ENCODE measurements around the gene MYH9. TPM values are rescaled to one million over a fixed set of nuclear protein-coding genes. Genes with fewer than 3 reads are reported as not detected.
"Not testable (repeated sequence)": the region's sequence is repeated elsewhere in the genome, so short reads cannot be mapped to it uniquely, and the experiment has no call there.

MYH9 gene
- total RNA-seq, 2 donors from 2014 or later, result 831 to 938 TPM

- intact Hi-C loops (cut with DNase I), result no loop called here
- DNase-seq (ENCODE audit: low spot score), result no peak
These were observed 31.6 kb upstream of the MYH9 start for GRCh38 chr22:36419177-36419911.

GRCh38 chr22:36417281-36417686 is 29.5 kb upstream of the MYH9 start:
- DNase-seq (ENCODE audit: low spot score), result no peak
- intact Hi-C loops (cut with DNase I), result no loop called here

DNA sequence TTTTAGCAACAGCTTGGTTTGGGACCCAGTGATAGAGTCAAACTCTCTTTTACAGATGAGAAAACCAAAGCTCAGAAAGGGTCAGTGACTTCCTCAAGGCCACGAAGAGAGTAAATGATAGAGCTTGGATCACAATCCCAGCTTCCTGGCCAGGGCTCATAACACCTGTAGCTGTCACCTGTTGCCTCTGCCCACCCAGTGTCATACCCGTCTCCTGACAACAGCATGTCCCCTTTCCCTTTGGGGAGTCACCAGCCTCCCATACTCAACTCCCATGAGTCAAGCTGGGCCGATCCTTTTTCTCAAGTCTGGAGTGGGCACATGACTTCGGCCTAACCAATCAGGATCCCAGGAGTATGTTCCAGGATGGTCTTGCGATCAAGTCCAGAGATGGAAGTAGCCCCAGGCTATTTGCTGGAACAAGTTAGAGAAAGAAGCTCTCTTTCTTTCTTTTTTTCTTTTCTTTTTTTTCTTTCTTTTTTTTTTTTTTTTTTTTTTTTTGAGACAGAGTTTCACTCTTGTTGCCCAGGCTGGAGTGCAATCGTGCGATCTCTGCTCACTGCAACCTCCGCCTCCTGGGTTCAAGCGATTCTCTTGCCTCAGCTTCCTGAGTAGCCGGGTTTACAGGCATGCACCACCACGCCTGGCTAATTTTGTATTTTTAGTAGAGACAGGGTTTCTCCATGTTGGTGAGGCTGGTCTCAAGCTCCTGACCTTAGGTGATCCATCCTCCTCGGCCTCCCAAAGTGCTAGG is 27.8 kb upstream of the MYH9 start:
- DNase-seq (ENCODE audit: low spot score), result no peak
- intact Hi-C loops (cut with DNase I), result no loop called here

- no peak for DNase-seq (ENCODE audit: low spot score)
These were observed 25.4 kb upstream of the MYH9 start for GRCh38 chr22:36413022-36413775.

GRCh38 chr22:36411589-36412258 is 24.0 kb upstream of the MYH9 start:
- no peak for DNase-seq (ENCODE audit: low spot score)
- intact Hi-C loops (cut with DNase I), result no loop called here

More at GRCh38 chr22:36413022-36413775, 25.4 kb upstream of the MYH9 start:
- intact Hi-C loops (cut with DNase I), result no loop called here

DNA sequence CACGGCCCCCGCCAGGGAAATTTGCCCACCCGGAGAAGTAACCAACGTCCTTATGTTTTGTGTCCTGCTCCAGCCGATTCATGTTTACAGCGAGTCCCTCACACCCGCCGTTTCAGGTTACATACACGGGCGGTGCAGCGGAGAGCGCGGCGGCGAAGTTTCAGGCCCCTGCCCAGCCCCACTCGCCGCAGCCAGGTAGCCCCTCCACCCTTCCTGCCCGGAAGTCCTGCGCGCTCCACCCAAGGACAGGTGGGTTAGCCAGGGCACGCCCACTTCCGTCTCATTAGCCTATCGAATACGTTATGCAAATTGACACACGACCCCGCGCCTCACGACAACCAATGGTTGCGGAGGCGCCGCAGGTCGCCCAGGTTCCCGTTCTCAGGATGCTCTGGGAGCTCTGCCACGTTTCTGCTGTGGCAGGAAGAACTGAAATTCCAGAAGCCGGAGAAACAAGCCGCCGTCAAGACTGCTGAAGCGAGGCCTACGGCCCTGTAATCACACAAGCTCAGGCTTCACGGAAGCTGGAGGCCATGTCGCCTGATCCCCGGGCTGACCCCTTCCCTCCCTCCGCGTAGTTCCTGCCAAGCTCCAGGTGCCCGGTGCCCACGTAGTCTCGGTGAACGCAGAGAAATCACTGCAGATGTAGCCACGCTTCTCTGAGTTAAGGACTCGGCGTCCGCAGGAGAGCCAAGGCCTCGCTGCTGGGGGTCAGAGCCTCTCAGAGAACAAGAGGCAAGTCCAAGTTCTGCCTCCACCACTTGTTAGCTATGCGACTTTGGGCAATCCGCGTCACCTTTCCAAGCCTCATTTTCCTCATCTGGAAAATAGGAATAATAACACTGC is 22.4 kb upstream of the MYH9 start:
- DNase-seq (ENCODE audit: low spot score), result peak; percentile 86
- intact Hi-C loops (cut with DNase I), result loop anchor here in 1 of 2 donors (1.0 kb wide), 1 partner anchor 33 kb away; no protein-coding TSS in a partner anchor

DNA sequence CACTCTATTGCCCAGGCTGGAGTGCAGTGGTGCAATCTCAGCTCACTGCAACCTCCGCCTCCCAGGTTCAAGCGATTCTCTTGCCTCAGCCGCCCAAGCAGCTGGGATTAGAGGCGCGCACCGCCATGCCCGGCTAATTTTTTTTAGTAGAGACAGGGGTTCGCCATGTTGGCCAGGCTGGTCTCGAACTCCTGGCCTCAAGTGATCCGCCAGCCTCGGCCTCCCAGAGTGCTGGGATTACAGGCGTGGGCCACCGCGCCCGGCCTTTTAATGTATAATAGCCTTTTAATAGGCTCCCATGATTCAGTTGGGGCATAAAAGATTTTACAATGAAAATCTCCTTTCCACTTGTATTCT is 21.8 kb upstream of the MYH9 start:
- not testable (repeated sequence) for DNase-seq (ENCODE audit: low spot score)

GRCh38 chr22:36409056-36409455 is 21.3 kb upstream of the MYH9 start:
- intact Hi-C loops (cut with DNase I), result no loop called here
- DNase-seq (ENCODE audit: low spot score), result no peak

More for the DNA sequence above, 21.8 kb upstream of the MYH9 start:
- intact Hi-C loops (cut with DNase I), result not testable (repeated sequence)

DNA sequence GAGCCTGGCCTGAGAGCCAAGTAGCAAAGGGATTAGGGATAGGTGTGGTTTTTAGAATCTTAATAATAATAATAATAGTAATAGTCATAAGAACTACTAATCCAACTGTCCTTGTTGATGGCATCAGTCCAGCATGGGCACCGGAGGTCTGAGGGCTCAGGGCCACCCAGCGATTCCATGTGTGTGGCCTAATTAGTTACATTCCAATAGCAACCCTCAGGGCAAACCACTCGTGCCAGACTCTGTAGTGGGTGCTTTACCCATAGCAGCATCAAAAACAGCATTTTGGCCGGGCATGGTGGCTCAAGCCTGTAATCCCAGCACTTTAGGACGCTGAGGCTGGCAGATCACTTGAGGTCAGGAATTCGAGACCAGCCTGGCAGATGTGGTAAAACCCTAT is 19.0 kb upstream of the MYH9 start:
- intact Hi-C loops (cut with DNase I), result no loop called here
- DNase-seq (ENCODE audit: low spot score), result no peak

- no peak for DNase-seq (ENCODE audit: low spot score)
- intact Hi-C loops (cut with DNase I), result no loop called here
These were observed 18.1 kb upstream of the MYH9 start for GRCh38 chr22:36405671-36406538.

DNA sequence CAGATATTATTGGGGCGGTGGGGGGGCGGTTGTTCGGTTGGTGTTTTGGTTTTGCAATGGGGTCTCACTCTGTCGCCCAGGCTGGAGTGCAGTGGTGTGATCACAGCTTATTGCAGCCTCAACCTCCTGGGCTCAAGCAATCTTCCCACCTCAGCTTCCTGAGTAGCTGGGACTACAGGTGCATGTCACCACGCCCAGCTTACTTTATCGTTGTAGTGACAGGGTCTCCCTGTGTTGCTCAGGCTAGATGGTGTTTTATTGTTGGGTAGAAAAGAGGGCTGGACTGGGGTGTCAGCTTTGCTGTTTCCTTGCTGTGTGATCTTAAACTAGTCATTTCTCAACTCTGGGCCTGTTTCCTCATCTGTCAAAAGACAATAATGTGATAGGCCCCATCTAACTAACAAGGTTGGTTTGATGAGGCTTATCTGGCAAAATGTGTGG is 17.5 kb upstream of the MYH9 start:
- no peak for DNase-seq (ENCODE audit: low spot score)
- intact Hi-C loops (cut with DNase I), result no loop called here

DNA sequence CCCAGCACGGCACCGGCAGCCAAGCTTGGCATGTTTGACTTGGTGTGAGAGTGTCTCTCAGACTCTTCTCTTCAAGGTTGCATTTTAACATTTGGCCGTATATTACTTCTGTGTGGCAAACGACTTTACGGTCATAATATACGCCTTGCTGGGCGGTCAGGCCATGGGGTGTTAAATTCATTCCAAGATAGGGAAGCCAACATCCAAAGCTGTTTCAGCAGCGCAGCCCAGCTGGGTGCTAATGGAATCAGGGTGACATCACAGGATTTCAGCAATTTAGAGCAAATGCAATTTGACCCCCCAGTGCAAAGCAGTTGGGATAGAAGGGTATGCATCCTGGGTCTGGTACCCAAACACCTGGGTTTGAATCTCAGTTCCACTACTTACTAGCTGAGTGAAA is 16.7 kb upstream of the MYH9 start:
- intact Hi-C loops (cut with DNase I), result no loop called here
- DNase-seq (ENCODE audit: low spot score), result no peak

- intact Hi-C loops (cut with DNase I), result no loop called here
These were observed 11.7 kb upstream of the MYH9 start for GRCh38 chr22:36399472-36399778.

GRCh38 chr22:36398601-36399471 is 11.1 kb upstream of the MYH9 start:
- intact Hi-C loops (cut with DNase I), result no loop called here
- DNase-seq (ENCODE audit: low spot score), result no peak

More at GRCh38 chr22:36399472-36399778, 11.7 kb upstream of the MYH9 start:
- DNase-seq (ENCODE audit: low spot score), result no peak

DNA sequence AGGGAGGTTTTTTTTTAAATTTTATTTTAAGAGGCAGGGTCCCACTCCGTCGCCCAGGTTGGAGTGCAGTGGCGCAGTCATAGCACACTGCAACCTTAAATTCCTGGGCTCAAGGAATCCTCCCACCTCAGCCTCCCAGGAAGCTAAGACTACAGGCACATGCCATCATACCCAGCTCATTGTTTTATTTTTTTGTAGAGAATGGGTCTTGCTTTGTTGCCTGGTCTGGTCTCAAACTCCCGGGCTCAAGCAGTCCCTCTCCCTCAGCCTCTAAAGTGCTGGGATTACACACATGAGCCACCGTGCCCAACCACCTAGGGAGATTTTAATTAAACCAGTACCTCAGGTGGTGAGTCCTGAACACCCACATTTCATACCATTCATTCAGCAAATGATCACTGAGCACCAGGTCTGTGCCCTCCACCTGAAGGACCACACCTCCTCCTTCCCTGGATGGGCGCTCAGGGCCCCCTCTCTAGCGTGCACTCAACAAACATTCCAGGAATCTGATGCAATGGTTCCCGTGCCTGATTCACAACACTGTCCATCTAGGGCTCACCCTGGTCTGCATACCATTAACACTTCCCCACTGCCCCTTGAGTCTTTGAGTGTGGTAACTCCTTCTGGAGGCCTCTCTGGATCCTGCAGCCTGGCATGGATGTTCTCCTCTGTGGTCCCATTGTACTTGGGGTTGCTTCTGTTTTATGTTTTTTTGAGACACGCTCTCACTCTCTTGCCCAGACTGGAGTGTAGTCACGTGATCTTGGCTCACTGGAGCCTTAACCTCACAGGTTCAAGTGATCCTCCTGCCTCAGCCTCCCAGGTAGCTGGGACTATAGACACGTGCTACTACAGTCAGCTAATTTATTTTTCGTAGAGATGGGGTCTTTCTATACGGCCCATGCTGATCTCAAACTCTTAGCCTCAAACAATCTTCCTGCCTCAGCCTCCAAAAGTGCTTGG is 9.6 kb upstream of the MYH9 start:
- intact Hi-C loops (cut with DNase I), result no loop called here

DNA sequence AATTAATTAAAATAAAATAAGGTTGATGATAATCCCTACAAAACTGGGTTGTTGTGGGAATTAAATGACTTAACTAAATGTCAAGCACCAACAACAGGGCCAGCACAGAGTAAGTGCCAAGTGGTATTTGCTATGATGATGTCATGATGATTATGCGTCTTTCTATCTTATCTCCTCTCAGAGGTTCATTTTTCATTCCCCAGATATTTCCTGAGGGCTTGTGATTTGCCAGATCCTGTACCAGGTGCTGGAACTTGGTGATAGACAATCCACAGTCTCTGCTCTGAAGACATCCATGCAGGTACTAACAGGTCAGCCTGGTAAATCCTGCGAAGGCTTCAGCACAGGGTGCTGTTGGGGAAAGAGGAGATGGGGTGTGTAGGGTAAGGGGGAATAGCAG is 8.1 kb upstream of the MYH9 start:
- no peak for DNase-seq (ENCODE audit: low spot score)
- intact Hi-C loops (cut with DNase I), result no loop called here

More for the DNA sequence above, 9.6 kb upstream of the MYH9 start:
- DNase-seq (ENCODE audit: low spot score), result no peak

Data from posterior vena cava (tissue), 2 donors.